Fibroblast of upper back skin (primary cell): ENCODE measurements around the gene CYB5R3.
"Not testable (repeated sequence)": the region's sequence is repeated elsewhere in the genome, so short reads cannot be mapped to it uniquely, and the experiment has no call there.

ENCODE experiments used
- DNase-seq: peaks from one replicate; pipeline ENCODE4 v3.0.0-alpha.2; 2013

CYB5R3 gene

GRCh38 chr22:42622061-42622710 is 27.0 kb downstream of the CYB5R3 start:
- no peak for DNase-seq

- DNase-seq, result peak; percentile 69
These were observed 27.6 kb downstream of the CYB5R3 start for GRCh38 chr22:42621505-42622002.

- no peak for DNase-seq
These were observed 29.1 kb downstream of the CYB5R3 start for GRCh38 chr22:42620084-42620483.

GRCh38 chr22:42619261-42620063 is 29.7 kb downstream of the CYB5R3 start:
- DNase-seq, result no peak

- DNase-seq, result no peak
These were observed 31.8 kb downstream of the CYB5R3 start for GRCh38 chr22:42617155-42617983.

- DNase-seq, result not testable (repeated sequence)
These were observed 33.4 kb downstream of the CYB5R3 start for GRCh38 chr22:42615860-42616175.

GRCh38 chr22:42615092-42615859 is 33.9 kb downstream of the CYB5R3 start:
- DNase-seq, result peak; percentile 100

GRCh38 chr22:42614312-42615091 is 34.7 kb downstream of the CYB5R3 start, which contains the start of gene POLDIP3:
Gene POLDIP3 (minus strand): TSS chr22:42614883. CDS start chr22:42614857, 26 bp downstream.
- DNase-seq, result peak; percentile 99

- no peak for DNase-seq
These were observed 35.3 kb downstream of the CYB5R3 start for GRCh38 chr22:42613872-42614301.

- no peak for DNase-seq
These were observed 36.9 kb downstream of the CYB5R3 start for GRCh38 chr22:42612336-42612735.

GRCh38 chr22:42611051-42611450 is 38.1 kb downstream of the CYB5R3 start:
- no peak for DNase-seq

- no peak for DNase-seq
These were observed 39.0 kb downstream of the CYB5R3 start for GRCh38 chr22:42610186-42610585.

GRCh38 chr22:42608823-42609361 is 40.3 kb downstream of the CYB5R3 start:
- peak; percentile 86 for DNase-seq

- DNase-seq, result no peak
These were observed 40.9 kb downstream of the CYB5R3 start for GRCh38 chr22:42608136-42608822.

- DNase-seq, result not testable (repeated sequence)
These were observed 41.6 kb downstream of the CYB5R3 start for GRCh38 chr22:42607641-42608040.

- DNase-seq, result peak; percentile 58
These were observed 44.8 kb downstream of the CYB5R3 start for GRCh38 chr22:42604403-42604802.

- no peak for DNase-seq
These were observed 45.8 kb downstream of the CYB5R3 start for GRCh38 chr22:42603427-42603826.

GRCh38 chr22:42602470-42602869 is 46.7 kb downstream of the CYB5R3 start:
- DNase-seq, result no peak

- DNase-seq, result no peak
These were observed 47.2 kb downstream of the CYB5R3 start for GRCh38 chr22:42601879-42602465.

- DNase-seq, result no peak
These were observed 52.2 kb downstream of the CYB5R3 start for GRCh38 chr22:42596863-42597530.
